WTC11 (cell line): ENCODE measurements around the gene ATP11A. TPM values are rescaled to one million over a fixed set of nuclear protein-coding genes. Genes with fewer than 3 reads are reported as not detected.
A peak's percentile ranks its signal among the peaks of the same experiment; 100 is the strongest.

Experiments
- ATAC-seq: fragments of 200-7000 bp; cut with Tn5 transposase; 2 replicates; pipeline ENCODE4 v1.10.0; 2021; ENCODE audit warnings: mild to moderate bottlenecking, moderate library complexity
- CTCF ChIA-PET: fragments of 300-600 bp; sonication (Branson Sonifier 250); formaldehyde crosslinking; loops from one replicate; lab custom pipeline; 2021; ENCODE audit warnings: antibody characterized with exemption; lab: Charles Lee
- POLR2A ChIA-PET: fragments of 350-600 bp; sonication (Branson Sonifier 250); formaldehyde crosslinking; loops from one replicate; lab custom pipeline; 2021; ENCODE audit warnings: antibody characterized with exemption; lab: Charles Lee
- DNase-seq: peaks from one replicate; pipeline ENCODE4 v3.0.0; 2021; ENCODE audit warnings: low spot score
- H3K27ac Mint-ChIP-seq: 2 replicates; pipeline ENCODE4 v1.8.0; 2021; ENCODE audit warnings: mixed read lengths
- H3K27me3 Mint-ChIP-seq: 2 replicates; pipeline ENCODE4 v1.8.0; 2021; ENCODE audit warnings: low read depth, mild to moderate bottlenecking, moderate library complexity, mixed read lengths
- H3K36me3 Mint-ChIP-seq: 2 replicates; pipeline ENCODE4 v1.8.0; 2021; ENCODE audit warnings: mixed read lengths
- H3K4me1 Mint-ChIP-seq: 2 replicates; pipeline ENCODE4 v1.8.0; 2022; ENCODE audit warnings: mixed read lengths
- H3K4me3 Mint-ChIP-seq: 2 replicates; pipeline ENCODE4 v1.8.0; 2021; ENCODE audit warnings: mild to moderate bottlenecking, moderate library complexity, mixed read lengths
- H3K9me3 Mint-ChIP-seq: 2 replicates; pipeline ENCODE4 v1.8.0; 2021; ENCODE audit warnings: mixed read lengths
- ELF4 ChIP-seq: sonication (generic); formaldehyde crosslinking; IDR thresholded peaks from 2 replicates; pipeline ENCODE4 v1.8.1; 2022; ENCODE audit warnings: low read depth, mild to moderate bottlenecking, moderate library complexity, missing genetic modification reagents
- ESRRA ChIP-seq: sonication (generic); formaldehyde crosslinking; IDR thresholded peaks from 2 replicates; pipeline ENCODE4 v1.8.1; 2022; ENCODE audit warnings: mild to moderate bottlenecking, missing genetic modification reagents, borderline replicate concordance
- GABPB1 ChIP-seq: sonication (generic); formaldehyde crosslinking; IDR thresholded peaks from 2 replicates; pipeline ENCODE4 v1.8.1; 2023; ENCODE audit warnings: mild to moderate bottlenecking, missing genetic modification reagents
- HMGA2 ChIP-seq: fragments of 250-450 bp; sonication (Bioruptor Pico); IDR thresholded peaks from 2 replicates; pipeline ENCODE4 v1.4.0; 2021; ENCODE audit warnings: mild to moderate bottlenecking, moderate library complexity
- IRF2 ChIP-seq: sonication (generic); formaldehyde crosslinking; IDR thresholded peaks from 2 replicates; pipeline ENCODE4 v1.8.0; 2022; ENCODE audit warnings: low read depth, missing genetic modification reagents, borderline replicate concordance
- KAT7 ChIP-seq: sonication (generic); formaldehyde crosslinking; IDR thresholded peaks from 2 replicates; pipeline ENCODE4 v1.8.1; 2023; ENCODE audit warnings: missing genetic modification reagents, mild to moderate bottlenecking, borderline replicate concordance
- MXD4 ChIP-seq: fragments of 250-450 bp; sonication (Bioruptor Pico); IDR thresholded peaks from 2 replicates; pipeline ENCODE4 v1.8.0; 2021; ENCODE audit warnings: mild to moderate bottlenecking, moderate library complexity, borderline replicate concordance
- NR1H2 ChIP-seq: sonication (generic); formaldehyde crosslinking; IDR thresholded peaks from 2 replicates; pipeline ENCODE4 v1.9.0; 2021; ENCODE audit warnings: mild to moderate bottlenecking, moderate library complexity, missing genetic modification reagents
- NR2C2 ChIP-seq: sonication (generic); formaldehyde crosslinking; IDR thresholded peaks from 2 replicates; pipeline ENCODE4 v1.8.0; 2022; ENCODE audit warnings: mild to moderate bottlenecking, missing genetic modification reagents
- NR3C1 ChIP-seq: sonication (generic); formaldehyde crosslinking; conservative IDR thresholded peaks from 2 replicates; pipeline ENCODE4 v1.8.1; 2023; ENCODE audit warnings: low read depth, mild to moderate bottlenecking, missing genetic modification reagents
- OVOL2 ChIP-seq: fragments of 250-450 bp; sonication (Bioruptor Pico); IDR thresholded peaks from 2 replicates; pipeline ENCODE4 v1.9.0; 2021; ENCODE audit warnings: mild to moderate bottlenecking, borderline replicate concordance
- SMAD4 ChIP-seq: sonication (generic); formaldehyde crosslinking; IDR thresholded peaks from 2 replicates; pipeline ENCODE4 v1.8.0; 2022; ENCODE audit warnings: mild to moderate bottlenecking, missing genetic modification reagents
- SOX15 ChIP-seq: fragments of 250-450 bp; sonication (Bioruptor Pico); IDR thresholded peaks from 2 replicates; pipeline ENCODE4 v1.9.0; 2021; ENCODE audit warnings: mild to moderate bottlenecking
- TEAD1 ChIP-seq: sonication (generic); formaldehyde crosslinking; IDR thresholded peaks from 2 replicates; pipeline ENCODE4 v1.8.0; 2022; ENCODE audit warnings: mild to moderate bottlenecking, missing genetic modification reagents
- ZNF121 ChIP-seq: sonication (generic); formaldehyde crosslinking; IDR thresholded peaks from 2 replicates; pipeline ENCODE4 v1.8.0; 2023; ENCODE audit warnings: missing genetic modification reagents
- total RNA-seq: library from RNA; stranded (reverse); gene quantifications from 3 replicates; pipeline ENCODE4 v1.2.3, GENCODE V29; 2021
- TF ChIP-seq, protein P1 (sequence below): sonication (generic); formaldehyde crosslinking; IDR thresholded peaks from 2 replicates; pipeline ENCODE4 v1.8.0; 2022; ENCODE audit warnings: mild to moderate bottlenecking, missing genetic modification reagents
- TF ChIP-seq, protein P2 (sequence below): sonication (generic); formaldehyde crosslinking; IDR thresholded peaks from 2 replicates; pipeline ENCODE4 v1.8.1; 2022; ENCODE audit warnings: mild to moderate bottlenecking, missing genetic modification reagents, moderate library complexity, borderline replicate concordance
- TF ChIP-seq, protein P3 (sequence below): sonication (generic); formaldehyde crosslinking; IDR thresholded peaks from 2 replicates; pipeline ENCODE4 v1.8.1; 2023; ENCODE audit warnings: mild to moderate bottlenecking, missing genetic modification reagents
- TF ChIP-seq, protein P4 (sequence below): sonication (generic); formaldehyde crosslinking; IDR thresholded peaks from 2 replicates; pipeline ENCODE4 v1.8.0; 2023; ENCODE audit warnings: missing genetic modification reagents, mild to moderate bottlenecking, borderline replicate concordance
- TF ChIP-seq, protein P5 (sequence below): fragments of 250-450 bp; sonication (Bioruptor Pico); IDR thresholded peaks from 2 replicates; pipeline ENCODE4 v1.9.0; 2021; ENCODE audit warnings: mild to moderate bottlenecking

Gene ATP11A
- total RNA-seq, 1 experiment from 2014 or later: 100 TPM

DNA sequence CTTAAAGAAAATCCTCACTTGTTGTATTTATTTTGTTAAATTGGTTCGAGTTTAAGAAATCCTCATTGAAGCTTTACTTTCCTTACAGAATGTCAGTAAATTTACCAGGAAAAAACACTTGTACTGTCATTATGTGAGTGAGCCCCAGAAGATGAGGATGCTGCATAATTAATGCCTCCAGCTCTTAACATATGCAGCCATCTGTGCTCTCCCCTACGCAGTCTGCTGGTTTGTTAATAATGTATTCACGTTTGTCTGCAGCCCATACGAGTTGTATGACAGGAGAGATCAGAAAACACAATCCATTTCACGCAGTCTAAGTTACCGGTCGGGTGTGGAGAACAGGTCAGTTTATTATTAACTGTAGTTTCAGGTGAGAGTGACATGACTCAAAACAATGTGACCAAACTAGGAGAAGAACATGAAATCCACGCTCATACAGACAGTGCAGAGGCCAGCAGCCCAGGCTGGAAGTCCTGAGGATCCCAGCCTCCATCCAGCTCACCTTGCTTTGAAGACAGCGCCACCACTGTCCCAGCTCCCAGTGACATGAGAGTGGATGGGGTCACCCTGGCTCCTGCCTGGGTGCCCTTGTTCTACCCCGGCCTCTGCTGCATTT lies 19.8 kb upstream of the ATP11A start:
- H3K9me3 Mint-ChIP-seq: no peaks in the 10 kb centered on the region
- TF ChIP-seq, protein P1, sequence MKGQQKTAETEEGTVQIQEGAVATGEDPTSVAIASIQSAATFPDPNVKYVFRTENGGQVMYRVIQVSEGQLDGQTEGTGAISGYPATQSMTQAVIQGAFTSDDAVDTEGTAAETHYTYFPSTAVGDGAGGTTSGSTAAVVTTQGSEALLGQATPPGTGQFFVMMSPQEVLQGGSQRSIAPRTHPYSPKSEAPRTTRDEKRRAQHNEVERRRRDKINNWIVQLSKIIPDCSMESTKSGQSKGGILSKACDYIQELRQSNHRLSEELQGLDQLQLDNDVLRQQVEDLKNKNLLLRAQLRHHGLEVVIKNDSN: no peak
- TF ChIP-seq, protein P2, sequence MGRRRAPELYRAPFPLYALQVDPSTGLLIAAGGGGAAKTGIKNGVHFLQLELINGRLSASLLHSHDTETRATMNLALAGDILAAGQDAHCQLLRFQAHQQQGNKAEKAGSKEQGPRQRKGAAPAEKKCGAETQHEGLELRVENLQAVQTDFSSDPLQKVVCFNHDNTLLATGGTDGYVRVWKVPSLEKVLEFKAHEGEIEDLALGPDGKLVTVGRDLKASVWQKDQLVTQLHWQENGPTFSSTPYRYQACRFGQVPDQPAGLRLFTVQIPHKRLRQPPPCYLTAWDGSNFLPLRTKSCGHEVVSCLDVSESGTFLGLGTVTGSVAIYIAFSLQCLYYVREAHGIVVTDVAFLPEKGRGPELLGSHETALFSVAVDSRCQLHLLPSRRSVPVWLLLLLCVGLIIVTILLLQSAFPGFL (CRISPR knock-in tag): no peak
- TF ChIP-seq ESRRA (no peak), TEAD1 (CRISPR knock-in tag) (no peak), SOX15 (CRISPR knock-in tag) (no peak), ELF4 (CRISPR knock-in tag) (no peak), MXD4 (CRISPR knock-in tag) (no peak), ZNF121 (CRISPR knock-in tag) (no peak), GABPB1 (no peak)
- TF ChIP-seq, protein P3, sequence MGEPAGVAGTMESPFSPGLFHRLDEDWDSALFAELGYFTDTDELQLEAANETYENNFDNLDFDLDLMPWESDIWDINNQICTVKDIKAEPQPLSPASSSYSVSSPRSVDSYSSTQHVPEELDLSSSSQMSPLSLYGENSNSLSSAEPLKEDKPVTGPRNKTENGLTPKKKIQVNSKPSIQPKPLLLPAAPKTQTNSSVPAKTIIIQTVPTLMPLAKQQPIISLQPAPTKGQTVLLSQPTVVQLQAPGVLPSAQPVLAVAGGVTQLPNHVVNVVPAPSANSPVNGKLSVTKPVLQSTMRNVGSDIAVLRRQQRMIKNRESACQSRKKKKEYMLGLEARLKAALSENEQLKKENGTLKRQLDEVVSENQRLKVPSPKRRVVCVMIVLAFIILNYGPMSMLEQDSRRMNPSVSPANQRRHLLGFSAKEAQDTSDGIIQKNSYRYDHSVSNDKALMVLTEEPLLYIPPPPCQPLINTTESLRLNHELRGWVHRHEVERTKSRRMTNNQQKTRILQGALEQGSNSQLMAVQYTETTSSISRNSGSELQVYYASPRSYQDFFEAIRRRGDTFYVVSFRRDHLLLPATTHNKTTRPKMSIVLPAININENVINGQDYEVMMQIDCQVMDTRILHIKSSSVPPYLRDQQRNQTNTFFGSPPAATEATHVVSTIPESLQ (CRISPR knock-in tag): no peak
- H3K4me1 Mint-ChIP-seq: peaks cover 29% of the 10 kb centered on the region
- H3K27ac Mint-ChIP-seq: no peak overlapping the region
- POLR2A ChIA-PET: no interaction called here
- CTCF ChIA-PET: interaction anchor here (0.6 to 1.0 kb wide), 4 partner anchors 11 to 96 kb away, joined by 3 read pairs; no protein-coding TSS in a partner anchor
- peaks cover 18% of the 10 kb centered on the region for H3K27me3 Mint-ChIP-seq
- DNase-seq (no peak), ATAC-seq (peak; percentile 45; the same call in 1 of the 2 replicates)
- no peaks in the 10 kb centered on the region for H3K36me3 Mint-ChIP-seq
- H3K4me3 Mint-ChIP-seq: no peak overlapping the region

DNA sequence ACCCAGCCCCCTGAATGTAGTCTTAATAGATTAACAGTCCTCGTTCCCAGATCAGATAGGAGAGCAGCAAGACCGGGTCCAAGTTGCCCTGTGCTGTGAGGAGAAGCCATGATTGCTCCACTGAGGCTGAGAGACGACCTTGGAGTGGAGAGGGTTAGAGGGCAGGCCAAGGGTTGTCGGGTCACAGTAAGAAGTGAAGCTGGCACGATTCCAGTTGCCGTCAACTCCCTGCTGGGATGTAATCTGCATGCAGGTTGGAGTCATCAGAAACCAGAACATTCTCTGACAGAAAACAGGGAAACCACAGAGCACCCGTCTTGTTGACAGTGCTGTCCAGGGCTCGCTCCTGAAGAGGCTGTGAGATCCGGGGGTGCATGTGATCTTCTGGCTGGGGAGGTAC lies 19.0 kb upstream of the ATP11A start:
- Mint-ChIP-seq H3K4me3 (no peak overlapping the region), H3K36me3 (no peaks in the 10 kb centered on the region), H3K27me3 (peaks cover 19% of the 10 kb centered on the region), H3K9me3 (no peaks in the 10 kb centered on the region), H3K4me1 (peaks cover 33% of the 10 kb centered on the region), H3K27ac (no peak overlapping the region; the same call in 1 of the 2 replicates)
- no peak for DNase-seq
- ChIA-PET CTCF (interaction anchor here (0.9 to 1.1 kb wide), 3 partner anchors 12 to 260 kb away, joined by 3 to 4 read pairs (median 4); no protein-coding TSS in a partner anchor), POLR2A (no interaction called here)
- peak; percentile 26 for ATAC-seq
- TF ChIP-seq NR3C1 (CRISPR knock-in tag): no peak
- TF ChIP-seq HMGA2 (CRISPR knock-in tag): no peak
- TF ChIP-seq, protein P4, sequence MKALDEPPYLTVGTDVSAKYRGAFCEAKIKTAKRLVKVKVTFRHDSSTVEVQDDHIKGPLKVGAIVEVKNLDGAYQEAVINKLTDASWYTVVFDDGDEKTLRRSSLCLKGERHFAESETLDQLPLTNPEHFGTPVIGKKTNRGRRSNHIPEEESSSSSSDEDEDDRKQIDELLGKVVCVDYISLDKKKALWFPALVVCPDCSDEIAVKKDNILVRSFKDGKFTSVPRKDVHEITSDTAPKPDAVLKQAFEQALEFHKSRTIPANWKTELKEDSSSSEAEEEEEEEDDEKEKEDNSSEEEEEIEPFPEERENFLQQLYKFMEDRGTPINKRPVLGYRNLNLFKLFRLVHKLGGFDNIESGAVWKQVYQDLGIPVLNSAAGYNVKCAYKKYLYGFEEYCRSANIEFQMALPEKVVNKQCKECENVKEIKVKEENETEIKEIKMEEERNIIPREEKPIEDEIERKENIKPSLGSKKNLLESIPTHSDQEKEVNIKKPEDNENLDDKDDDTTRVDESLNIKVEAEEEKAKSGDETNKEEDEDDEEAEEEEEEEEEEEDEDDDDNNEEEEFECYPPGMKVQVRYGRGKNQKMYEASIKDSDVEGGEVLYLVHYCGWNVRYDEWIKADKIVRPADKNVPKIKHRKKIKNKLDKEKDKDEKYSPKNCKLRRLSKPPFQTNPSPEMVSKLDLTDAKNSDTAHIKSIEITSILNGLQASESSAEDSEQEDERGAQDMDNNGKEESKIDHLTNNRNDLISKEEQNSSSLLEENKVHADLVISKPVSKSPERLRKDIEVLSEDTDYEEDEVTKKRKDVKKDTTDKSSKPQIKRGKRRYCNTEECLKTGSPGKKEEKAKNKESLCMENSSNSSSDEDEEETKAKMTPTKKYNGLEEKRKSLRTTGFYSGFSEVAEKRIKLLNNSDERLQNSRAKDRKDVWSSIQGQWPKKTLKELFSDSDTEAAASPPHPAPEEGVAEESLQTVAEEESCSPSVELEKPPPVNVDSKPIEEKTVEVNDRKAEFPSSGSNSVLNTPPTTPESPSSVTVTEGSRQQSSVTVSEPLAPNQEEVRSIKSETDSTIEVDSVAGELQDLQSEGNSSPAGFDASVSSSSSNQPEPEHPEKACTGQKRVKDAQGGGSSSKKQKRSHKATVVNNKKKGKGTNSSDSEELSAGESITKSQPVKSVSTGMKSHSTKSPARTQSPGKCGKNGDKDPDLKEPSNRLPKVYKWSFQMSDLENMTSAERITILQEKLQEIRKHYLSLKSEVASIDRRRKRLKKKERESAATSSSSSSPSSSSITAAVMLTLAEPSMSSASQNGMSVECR (CRISPR knock-in tag): no peak
- no peak for TF ChIP-seq SOX15 (CRISPR knock-in tag)
- TF ChIP-seq, protein P5, sequence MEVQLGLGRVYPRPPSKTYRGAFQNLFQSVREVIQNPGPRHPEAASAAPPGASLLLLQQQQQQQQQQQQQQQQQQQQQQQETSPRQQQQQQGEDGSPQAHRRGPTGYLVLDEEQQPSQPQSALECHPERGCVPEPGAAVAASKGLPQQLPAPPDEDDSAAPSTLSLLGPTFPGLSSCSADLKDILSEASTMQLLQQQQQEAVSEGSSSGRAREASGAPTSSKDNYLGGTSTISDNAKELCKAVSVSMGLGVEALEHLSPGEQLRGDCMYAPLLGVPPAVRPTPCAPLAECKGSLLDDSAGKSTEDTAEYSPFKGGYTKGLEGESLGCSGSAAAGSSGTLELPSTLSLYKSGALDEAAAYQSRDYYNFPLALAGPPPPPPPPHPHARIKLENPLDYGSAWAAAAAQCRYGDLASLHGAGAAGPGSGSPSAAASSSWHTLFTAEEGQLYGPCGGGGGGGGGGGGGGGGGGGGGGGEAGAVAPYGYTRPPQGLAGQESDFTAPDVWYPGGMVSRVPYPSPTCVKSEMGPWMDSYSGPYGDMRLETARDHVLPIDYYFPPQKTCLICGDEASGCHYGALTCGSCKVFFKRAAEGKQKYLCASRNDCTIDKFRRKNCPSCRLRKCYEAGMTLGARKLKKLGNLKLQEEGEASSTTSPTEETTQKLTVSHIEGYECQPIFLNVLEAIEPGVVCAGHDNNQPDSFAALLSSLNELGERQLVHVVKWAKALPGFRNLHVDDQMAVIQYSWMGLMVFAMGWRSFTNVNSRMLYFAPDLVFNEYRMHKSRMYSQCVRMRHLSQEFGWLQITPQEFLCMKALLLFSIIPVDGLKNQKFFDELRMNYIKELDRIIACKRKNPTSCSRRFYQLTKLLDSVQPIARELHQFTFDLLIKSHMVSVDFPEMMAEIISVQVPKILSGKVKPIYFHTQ: no peak
- TF ChIP-seq KAT7 (CRISPR knock-in tag): no peak
- no peak for TF ChIP-seq NR1H2
- no peak for TF ChIP-seq NR2C2 (CRISPR knock-in tag)
- no peak for TF ChIP-seq GABPB1
- TF ChIP-seq SMAD4 (CRISPR knock-in tag): no peak
- no peak for TF ChIP-seq IRF2
- TF ChIP-seq OVOL2 (CRISPR knock-in tag): no peak
